Body of pancreas (tissue), 4 donors: ENCODE measurements around the gene B3GAT1.

Experiments used
- POLR2A ChIP-seq, 3 donors: fragments of 450-650 bp; IDR thresholded peaks; one replicate each; pipeline ENCODE4 v1.6.1; 2016; ENCODE audit warnings: antibody characterized with exemption in 3 of 3, mild to moderate bottlenecking in 2 of 3
- TF ChIP-seq, protein P1 (sequence below), 7 experiments: fragments of 450-650 bp in 4 of 7; fragments of 200-600 bp in 3 of 7; sonication (generic) in 3 of 7; IDR thresholded peaks; one replicate each; pipeline ENCODE4 v1.5.1; 2016 to 2019; ENCODE audit warnings: antibody characterized with exemption in 7 of 7

- TF ChIP-seq, protein P1, sequence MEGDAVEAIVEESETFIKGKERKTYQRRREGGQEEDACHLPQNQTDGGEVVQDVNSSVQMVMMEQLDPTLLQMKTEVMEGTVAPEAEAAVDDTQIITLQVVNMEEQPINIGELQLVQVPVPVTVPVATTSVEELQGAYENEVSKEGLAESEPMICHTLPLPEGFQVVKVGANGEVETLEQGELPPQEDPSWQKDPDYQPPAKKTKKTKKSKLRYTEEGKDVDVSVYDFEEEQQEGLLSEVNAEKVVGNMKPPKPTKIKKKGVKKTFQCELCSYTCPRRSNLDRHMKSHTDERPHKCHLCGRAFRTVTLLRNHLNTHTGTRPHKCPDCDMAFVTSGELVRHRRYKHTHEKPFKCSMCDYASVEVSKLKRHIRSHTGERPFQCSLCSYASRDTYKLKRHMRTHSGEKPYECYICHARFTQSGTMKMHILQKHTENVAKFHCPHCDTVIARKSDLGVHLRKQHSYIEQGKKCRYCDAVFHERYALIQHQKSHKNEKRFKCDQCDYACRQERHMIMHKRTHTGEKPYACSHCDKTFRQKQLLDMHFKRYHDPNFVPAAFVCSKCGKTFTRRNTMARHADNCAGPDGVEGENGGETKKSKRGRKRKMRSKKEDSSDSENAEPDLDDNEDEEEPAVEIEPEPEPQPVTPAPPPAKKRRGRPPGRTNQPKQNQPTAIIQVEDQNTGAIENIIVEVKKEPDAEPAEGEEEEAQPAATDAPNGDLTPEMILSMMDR (IDR thresholded peaks at IDR 0.05) = no peak
- TF ChIP-seq POLR2A (IDR thresholded peaks at IDR 0.05) = no peak
These were observed 29.2 kb upstream of the B3GAT1 start for GRCh38 chr11:134441281-134441680.
